CD14-positive monocyte (primary cell): ENCODE measurements around the gene TMEM51. TPM values are rescaled to one million over a fixed set of nuclear protein-coding genes. Genes with fewer than 3 reads are reported as not detected.

Source experiments
- DNase-seq, 3 donors: peaks; one replicate each; pipeline ENCODE4 v3.0.0-alpha.2; 2011 to 2022
- H2AFZ ChIP-seq: 2 replicates; pipeline ENCODE4 v1.6.0; 2012; ENCODE audit warnings: mild to moderate bottlenecking, low read depth, low read length, inconsistent platforms; ENCODE audit not compliant: insufficient read depth, poor library complexity, severe bottlenecking
- H3K27ac ChIP-seq, 2 donors: 1 replicate in 1 of 2; 2 replicates in 1 of 2; pipeline ENCODE4 v1.5.1; 2012 to 2013; ENCODE audit warnings: low read length in 2 of 2, control low read depth in 1 of 2, inconsistent platforms in 1 of 2, low read depth in 1 of 2, mild to moderate bottlenecking in 1 of 2
- H3K27me3 ChIP-seq, 2 donors: one replicate each; pipeline versions ENCODE4 v1.6.0 to v1.6.1; 2011 to 2013; ENCODE audit warnings: low read length in 2 of 2; ENCODE audit not compliant: control insufficient read depth in 2 of 2, insufficient read depth in 2 of 2
- H3K36me3 ChIP-seq, 2 donors: replicated peaks in 1 of 2; 1 replicate in 1 of 2; 2 replicates in 1 of 2; pipeline versions ENCODE4 v1.5.1 to v1.6.1; 2012 to 2013; ENCODE audit warnings: low read length in 2 of 2, control low read depth in 1 of 2, inconsistent platforms in 1 of 2, mild to moderate bottlenecking in 1 of 2; ENCODE audit not compliant: insufficient read depth in 2 of 2, control insufficient read depth in 1 of 2
- H3K4me1 ChIP-seq, 2 donors: 1 replicate in 1 of 2; 2 replicates in 1 of 2; pipeline versions ENCODE4 v1.5.1 to v1.6.1; 2012 to 2013; ENCODE audit warnings: low read length in 2 of 2, control low read depth in 1 of 2, inconsistent platforms in 1 of 2, mild to moderate bottlenecking in 1 of 2, moderate library complexity in 1 of 2; ENCODE audit not compliant: insufficient read depth in 2 of 2, control insufficient read depth in 1 of 2
- H3K4me2 ChIP-seq: replicated peaks from 2 replicates; pipeline ENCODE3; 2012; ENCODE audit warnings: low read length, moderate library complexity, mild to moderate bottlenecking; ENCODE audit not compliant: poor library complexity, severe bottlenecking; ENCODE audit errors: extremely low read depth
- H3K4me3 ChIP-seq, 3 experiments: fragments of 200-600 bp in 1 of 3; sonication (generic) in 1 of 3; replicated peaks in 1 of 3; 1 replicate in 2 of 3; 2 replicates in 1 of 3; pipeline ENCODE4 v1.5.1; 2011 to 2013; ENCODE audit warnings: low read length in 3 of 3, mild to moderate bottlenecking in 3 of 3, control low read depth in 2 of 3, low read depth in 2 of 3, inconsistent platforms in 1 of 3, moderate library complexity in 1 of 3
- H3K79me2 ChIP-seq: 2 replicates; pipeline ENCODE4 v1.6.0; 2012; ENCODE audit warnings: mild to moderate bottlenecking, control low read depth, inconsistent platforms, low read length, moderate library complexity; ENCODE audit not compliant: insufficient read depth
- H3K9ac ChIP-seq: 2 replicates; pipeline ENCODE4 v1.6.0; 2017; ENCODE audit warnings: low read length, mild to moderate bottlenecking; ENCODE audit not compliant: insufficient read depth, poor library complexity, severe bottlenecking
- H3K9me3 ChIP-seq, 2 donors: replicated peaks in 1 of 2; 1 replicate in 1 of 2; 2 replicates in 1 of 2; pipeline versions ENCODE4 v1.5.1 to v1.6.1; 2012 to 2013; ENCODE audit warnings: low read length in 2 of 2, control low read depth in 1 of 2; ENCODE audit not compliant: control insufficient read depth in 1 of 2, insufficient read depth in 1 of 2
- H4K20me1 ChIP-seq: 2 replicates; pipeline ENCODE4 v1.6.0; 2012; ENCODE audit warnings: mild to moderate bottlenecking, low read length, control low read depth, moderate library complexity; ENCODE audit not compliant: insufficient read depth
- H3K27ac Mint-ChIP-seq, 7 donors: one replicate each; pipeline ENCODE4 v1.8.0; 2020; ENCODE audit warnings: mild to moderate bottlenecking in 7 of 7, mixed read lengths in 7 of 7, moderate library complexity in 6 of 7, inconsistent platforms in 2 of 7
- H3K27me3 Mint-ChIP-seq, 3 donors: one replicate each; pipeline ENCODE4 v1.8.0; 2021 to 2022; ENCODE audit warnings: low read depth in 3 of 3, mild to moderate bottlenecking in 3 of 3, mixed read lengths in 3 of 3, moderate library complexity in 3 of 3, inconsistent platforms in 1 of 3
- H3K36me3 Mint-ChIP-seq, 2 donors: one replicate each; pipeline ENCODE4 v1.8.0; 2020; ENCODE audit warnings: mixed read lengths in 2 of 2, inconsistent platforms in 1 of 2, mild to moderate bottlenecking in 1 of 2
- H3K4me1 Mint-ChIP-seq: one replicate; pipeline ENCODE4 v1.8.0; 2020; ENCODE audit warnings: mild to moderate bottlenecking, mixed read lengths
- H3K4me3 Mint-ChIP-seq, 2 donors: one replicate each; pipeline ENCODE4 v1.8.0; 2020; ENCODE audit warnings: mild to moderate bottlenecking in 2 of 2, mixed read lengths in 2 of 2, moderate library complexity in 1 of 2
- H3K9me3 Mint-ChIP-seq, 7 donors: one replicate each; pipeline ENCODE4 v1.8.0; 2020 to 2022; ENCODE audit warnings: mixed read lengths in 7 of 7, mild to moderate bottlenecking in 6 of 7, moderate library complexity in 6 of 7, inconsistent platforms in 2 of 7
- WGBS: methylation state at CpG from one replicate; pipeline ENCODE4 v1.1.5; 2013; ENCODE audit warnings: missing lambda C conversion rate; ENCODE audit not compliant: insufficient coverage; 5-methylcytosine and 5-hydroxymethylcytosine counted together
- intact Hi-C, 2 donors: fragments of 100-400 bp; cut with micrococcal nuclease; formaldehyde crosslinking; loops; one replicate each; pipeline versions ENCODE4 v1.15.0 to v1.15.1; 2023
- polyA plus RNA-seq, 3 donors: library from polyadenylated mRNA; depleted of rRNA in 1 of 3; unstranded in 2 of 3; stranded (reverse) in 1 of 3; fragments of 300-500 nt in 2 of 3; fragments of >200 nt in 1 of 3; fragmentation: Illumina TruSeq in 2 of 3; gene quantifications; 1 replicate in 2 of 3; 2 replicates in 1 of 3; pipeline ENCODE4 v1.2.3, GENCODE V29; 2012 to 2021
- TF ChIP-seq, protein P1 (sequence below): fragments of 200-600 bp; IDR thresholded peaks from one replicate; pipeline ENCODE4 v1.8.0; 2022; ENCODE audit warnings: antibody characterized with exemption, mild to moderate bottlenecking

The TMEM51 gene
- polyA plus RNA-seq, 3 donors, result 1.2 to 2.5 (median 2.1) TPM

DNA sequence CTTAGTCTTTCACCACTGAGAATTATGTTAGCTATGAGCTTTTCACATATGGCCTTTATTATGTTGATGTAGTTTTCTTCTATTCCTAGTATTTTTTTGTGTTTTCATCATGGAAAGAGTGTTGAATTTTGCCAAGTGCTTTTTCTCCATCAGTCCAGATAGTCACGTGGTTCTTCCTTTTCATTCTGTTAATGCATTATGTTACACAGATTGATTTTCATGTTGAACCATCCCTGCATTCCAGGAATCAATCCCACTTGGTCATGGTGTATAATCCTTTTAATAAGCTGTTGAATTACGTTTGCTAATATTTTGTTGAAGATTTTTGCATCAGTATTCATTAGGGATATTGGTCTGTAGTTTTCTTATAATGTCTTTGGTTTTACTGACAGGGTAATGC lies 111.2 kb downstream of the TMEM51 start:
- intact Hi-C loops, result loop anchor here in 1 of 2 donors (5.0 kb wide), 1 partner anchor 42 kb away; no protein-coding TSS in a partner anchor
- H3K4me1 ChIP-seq, result peaks cover 30% of the 10 kb centered on the region in 2 donors
- no peak overlapping the region for H3K9ac ChIP-seq
- H3K4me3 ChIP-seq, result no peak overlapping the region
- no peak overlapping the region for H3K27ac Mint-ChIP-seq
- no peaks in the 10 kb centered on the region for H3K36me3 Mint-ChIP-seq
- no peaks in the 10 kb centered on the region for H3K36me3 ChIP-seq
- H2AFZ ChIP-seq, result no peak overlapping the region
- no peak for DNase-seq
- H3K27me3 ChIP-seq, result no peaks in the 10 kb centered on the region
- H3K4me3 Mint-ChIP-seq, result no peak overlapping the region
- H3K27ac ChIP-seq, result no peak overlapping the region
- TF ChIP-seq, protein P1, sequence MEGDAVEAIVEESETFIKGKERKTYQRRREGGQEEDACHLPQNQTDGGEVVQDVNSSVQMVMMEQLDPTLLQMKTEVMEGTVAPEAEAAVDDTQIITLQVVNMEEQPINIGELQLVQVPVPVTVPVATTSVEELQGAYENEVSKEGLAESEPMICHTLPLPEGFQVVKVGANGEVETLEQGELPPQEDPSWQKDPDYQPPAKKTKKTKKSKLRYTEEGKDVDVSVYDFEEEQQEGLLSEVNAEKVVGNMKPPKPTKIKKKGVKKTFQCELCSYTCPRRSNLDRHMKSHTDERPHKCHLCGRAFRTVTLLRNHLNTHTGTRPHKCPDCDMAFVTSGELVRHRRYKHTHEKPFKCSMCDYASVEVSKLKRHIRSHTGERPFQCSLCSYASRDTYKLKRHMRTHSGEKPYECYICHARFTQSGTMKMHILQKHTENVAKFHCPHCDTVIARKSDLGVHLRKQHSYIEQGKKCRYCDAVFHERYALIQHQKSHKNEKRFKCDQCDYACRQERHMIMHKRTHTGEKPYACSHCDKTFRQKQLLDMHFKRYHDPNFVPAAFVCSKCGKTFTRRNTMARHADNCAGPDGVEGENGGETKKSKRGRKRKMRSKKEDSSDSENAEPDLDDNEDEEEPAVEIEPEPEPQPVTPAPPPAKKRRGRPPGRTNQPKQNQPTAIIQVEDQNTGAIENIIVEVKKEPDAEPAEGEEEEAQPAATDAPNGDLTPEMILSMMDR, result no peak
- H4K20me1 ChIP-seq, result no peaks in the 10 kb centered on the region
- H3K4me1 Mint-ChIP-seq, result peaks cover 32% of the 10 kb centered on the region
- WGBS, result 100% methylated on average over 1 of the region's 2 CpGs
- no peak overlapping the region for H3K4me2 ChIP-seq
- peaks cover 0 to 5% of the 10 kb centered on the region in 2 donors for H3K9me3 ChIP-seq
- peaks cover 0 to 7% (median 0%) of the 10 kb centered on the region in 7 donors for H3K9me3 Mint-ChIP-seq
- peaks cover 1 to 5% (median 2%) of the 10 kb centered on the region in 3 donors for H3K27me3 Mint-ChIP-seq
- H3K79me2 ChIP-seq, result no peaks in the 10 kb centered on the region

Other genes with a start within 250 kb of the TMEM51 start
- gene FHAD1, start 93.5 kb downstream of the TMEM51 start, polyA plus RNA-seq, result under 1 TPM in 2 of 3 donors, not detected in 1; 0.67 to 0.69 TPM